Measurements from ENCODE around the gene IRS1. TPM values are rescaled to one million over a fixed set of nuclear protein-coding genes. Genes with fewer than 3 reads are reported as not detected.

The IRS1 gene
- total and polyA plus RNA-seq, 2 donors (not counting 1 experiment from before 2014, with no cell fraction given) = 14.3 to 29.1 TPM

DNA sequence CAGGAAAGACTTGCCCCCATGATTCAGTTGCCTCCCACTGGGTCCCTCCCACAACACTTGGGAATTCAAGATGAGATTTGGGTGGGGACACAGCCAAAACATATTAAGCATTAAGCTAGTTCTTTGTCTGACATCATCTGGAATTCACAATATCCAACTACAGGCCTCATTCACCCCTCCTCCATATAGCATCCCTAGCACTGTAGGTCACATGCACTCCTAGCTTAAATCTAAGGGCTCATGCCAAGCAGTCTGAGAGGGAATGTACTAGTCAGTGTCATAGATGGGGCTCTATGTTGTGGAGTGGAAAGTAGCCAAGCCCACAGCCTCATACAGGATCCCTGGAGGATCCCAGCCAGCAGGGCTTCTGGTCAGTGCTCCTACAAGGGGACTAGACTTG lies 92.1 kb downstream of the IRS1 start:
- Histone ChIP-seq H3K27me3 (ENCODE audit: control insufficient read depth, insufficient read depth, low read length) (no peaks in the 10 kb centered on the region), H3K36me3 (ENCODE audit: control insufficient read depth, insufficient read depth, low read length) (no peaks in the 10 kb centered on the region), H3K79me2 (ENCODE audit: control insufficient read depth, insufficient read depth, low read length) (no peaks in the 10 kb centered on the region), H3K4me3 (replicated peaks in 1 of 4; ENCODE audit: control extremely low read depth in 1 of 4, insufficient read depth in 1 of 4, low read depth in 3 of 4, low read length in 4 of 4) (no peak overlapping the region), H3K9me3 (ENCODE audit: control insufficient read depth, insufficient read depth, low read depth, low read length) (no peaks in the 10 kb centered on the region), H4K20me1 (ENCODE audit: control insufficient read depth, extremely low read depth, insufficient read depth, low read length) (no peaks in the 10 kb centered on the region), H3K4me2 (ENCODE audit: extremely low read depth, insufficient read depth, low read length) (no peak overlapping the region), H2AFZ (ENCODE audit: low read length) (no peak overlapping the region), H3K9ac (ENCODE audit: insufficient read depth, low read length) (no peak overlapping the region), H3K4me1 (ENCODE audit: control insufficient read depth, extremely low read depth, insufficient read depth, low read length) (no peaks in the 10 kb centered on the region), H3K27ac (ENCODE audit: insufficient read depth, low read length) (no peak overlapping the region)
- peak in 1 of 2 donors; percentile 44 for DNase-seq (ENCODE audit: low read depth in 2 of 2)
- TF ChIP-seq CTCF (conservative IDR thresholded peaks at IDR 0.05 in 1 of 2, IDR thresholded peaks at IDR 0.05 in 1 of 2; ENCODE audit: low read depth in 1 of 2, low read length in 2 of 2) (no peak), EZH2 (IDR thresholded peaks at IDR 0.05; ENCODE audit: low read length, missing control alignments) (no peak)

- H3K9ac ChIP-seq (ENCODE audit: insufficient read depth, low read length) = no peak overlapping the region
- H3K27ac ChIP-seq (ENCODE audit: insufficient read depth, low read length) = no peak overlapping the region
- no peak overlapping the region for H3K4me2 ChIP-seq (ENCODE audit: extremely low read depth, insufficient read depth, low read length)
- DNase-seq (ENCODE audit: low read depth in 2 of 2) = no peak
- no peaks in the 10 kb centered on the region for H4K20me1 ChIP-seq (ENCODE audit: control insufficient read depth, extremely low read depth, insufficient read depth, low read length)
- H3K36me3 ChIP-seq (ENCODE audit: control insufficient read depth, insufficient read depth, low read length) = no peaks in the 10 kb centered on the region
- H3K9me3 ChIP-seq (ENCODE audit: control insufficient read depth, insufficient read depth, low read depth, low read length) = no peaks in the 10 kb centered on the region
- H3K4me3 ChIP-seq (replicated peaks in 1 of 4; ENCODE audit: control extremely low read depth in 1 of 4, insufficient read depth in 1 of 4, low read depth in 3 of 4, low read length in 4 of 4) = no peak overlapping the region
- H3K27me3 ChIP-seq (ENCODE audit: control insufficient read depth, insufficient read depth, low read length) = no peaks in the 10 kb centered on the region
- no peak overlapping the region for H2AFZ ChIP-seq (ENCODE audit: low read length)
- TF ChIP-seq CTCF (conservative IDR thresholded peaks at IDR 0.05 in 1 of 2, IDR thresholded peaks at IDR 0.05 in 1 of 2; ENCODE audit: low read depth in 1 of 2, low read length in 2 of 2) (no peak), EZH2 (IDR thresholded peaks at IDR 0.05; ENCODE audit: low read length, missing control alignments) (no peak)
- H3K4me1 ChIP-seq (ENCODE audit: control insufficient read depth, extremely low read depth, insufficient read depth, low read length) = no peaks in the 10 kb centered on the region
- H3K79me2 ChIP-seq (ENCODE audit: control insufficient read depth, insufficient read depth, low read length) = no peaks in the 10 kb centered on the region
Measured at GRCh38 chr2:226705965-226706364, 93.7 kb downstream of the IRS1 start.

- Histone ChIP-seq H2AFZ (ENCODE audit: low read length) (no peak overlapping the region), H3K27me3 (ENCODE audit: control insufficient read depth, insufficient read depth, low read length) (no peaks in the 10 kb centered on the region), H3K36me3 (ENCODE audit: control insufficient read depth, insufficient read depth, low read length) (no peaks in the 10 kb centered on the region), H3K4me1 (ENCODE audit: control insufficient read depth, extremely low read depth, insufficient read depth, low read length) (no peaks in the 10 kb centered on the region), H3K79me2 (ENCODE audit: control insufficient read depth, insufficient read depth, low read length) (no peaks in the 10 kb centered on the region), H3K4me2 (ENCODE audit: extremely low read depth, insufficient read depth, low read length) (no peak overlapping the region), H3K4me3 (replicated peaks in 1 of 4; ENCODE audit: control extremely low read depth in 1 of 4, insufficient read depth in 1 of 4, low read depth in 3 of 4, low read length in 4 of 4) (no peak overlapping the region), H3K27ac (ENCODE audit: insufficient read depth, low read length) (no peak overlapping the region), H4K20me1 (ENCODE audit: control insufficient read depth, extremely low read depth, insufficient read depth, low read length) (no peaks in the 10 kb centered on the region), H3K9ac (ENCODE audit: insufficient read depth, low read length) (no peak overlapping the region), H3K9me3 (ENCODE audit: control insufficient read depth, insufficient read depth, low read depth, low read length) (no peaks in the 10 kb centered on the region)
- no peak for DNase-seq (ENCODE audit: low read depth in 2 of 2)
- no peak for TF ChIP-seq EZH2 (IDR thresholded peaks at IDR 0.05; ENCODE audit: low read length, missing control alignments)
- TF ChIP-seq CTCF (conservative IDR thresholded peaks at IDR 0.05 in 1 of 2, IDR thresholded peaks at IDR 0.05 in 1 of 2; ENCODE audit: low read depth in 1 of 2, low read length in 2 of 2) = no peak
Measured at GRCh38 chr2:226705133-226705886, 94.3 kb downstream of the IRS1 start.

All from fibroblast of lung (primary cell).